ENCODE measurements around the gene TNFRSF4.

Gene TNFRSF4

DNA sequence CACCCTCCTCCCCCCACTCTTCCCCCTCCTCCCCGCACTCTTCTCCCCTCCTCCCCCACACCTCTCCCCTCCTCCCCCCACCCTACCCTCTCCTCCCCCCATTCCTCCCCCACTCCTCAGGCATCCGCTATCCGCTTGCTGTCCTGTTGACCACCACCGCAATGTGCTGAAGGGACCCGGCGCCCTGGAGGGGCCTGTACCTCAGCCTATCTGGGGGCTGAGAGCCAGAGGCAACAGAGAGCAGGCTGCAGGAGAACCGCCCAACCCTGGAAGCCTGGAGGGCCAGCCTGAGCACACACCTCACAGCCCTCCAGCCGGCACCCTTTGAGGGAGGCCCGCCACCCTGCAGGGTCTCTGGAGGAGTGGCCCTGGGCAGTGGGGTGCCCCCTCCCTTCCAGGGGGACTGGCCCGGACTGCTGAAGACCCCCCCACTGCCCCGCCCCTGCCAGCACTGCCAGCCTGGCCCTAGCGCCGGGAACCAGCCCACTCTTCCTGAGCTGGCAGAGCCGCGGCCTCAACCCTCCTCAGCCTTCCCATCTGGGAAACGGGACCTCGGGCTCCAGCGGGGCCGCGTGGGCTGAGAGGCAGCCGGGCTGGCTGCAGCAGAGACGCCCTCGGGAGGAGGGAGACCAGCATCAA is 31.3 kb upstream of the TNFRSF4 start:
- no peak for DNase-seq

DNA sequence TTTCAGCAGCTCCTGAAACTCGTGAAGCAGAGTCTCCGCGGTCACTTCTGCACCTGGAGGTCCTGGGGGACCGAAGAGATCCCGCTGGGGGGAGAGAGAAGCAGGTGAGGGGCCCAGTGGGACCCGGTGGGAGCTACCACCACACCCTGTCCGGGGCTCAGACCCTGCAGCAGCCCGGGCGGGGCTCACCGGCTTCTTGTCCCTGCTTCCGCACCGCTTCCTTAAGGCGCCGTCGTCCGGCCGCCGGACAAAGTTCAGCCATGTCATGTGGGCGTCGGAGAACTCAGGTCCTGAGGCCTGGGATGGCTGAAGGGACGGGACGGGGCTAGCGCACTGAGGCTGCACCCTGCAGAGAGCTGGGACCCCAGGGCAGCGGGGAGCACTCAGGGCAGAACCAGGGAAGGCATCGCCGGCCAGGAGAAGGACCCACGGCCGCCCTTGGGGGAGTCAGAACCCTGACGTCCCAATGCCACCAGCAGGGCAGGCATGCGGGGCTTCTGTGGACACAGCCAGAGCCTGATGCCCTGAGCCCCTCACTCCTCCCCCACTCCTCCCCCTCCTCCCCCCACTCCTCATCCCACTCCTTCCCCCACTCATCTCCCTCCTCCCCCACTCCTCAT is 30.3 kb upstream of the TNFRSF4 start:
- DNase-seq, result no peak

DNA sequence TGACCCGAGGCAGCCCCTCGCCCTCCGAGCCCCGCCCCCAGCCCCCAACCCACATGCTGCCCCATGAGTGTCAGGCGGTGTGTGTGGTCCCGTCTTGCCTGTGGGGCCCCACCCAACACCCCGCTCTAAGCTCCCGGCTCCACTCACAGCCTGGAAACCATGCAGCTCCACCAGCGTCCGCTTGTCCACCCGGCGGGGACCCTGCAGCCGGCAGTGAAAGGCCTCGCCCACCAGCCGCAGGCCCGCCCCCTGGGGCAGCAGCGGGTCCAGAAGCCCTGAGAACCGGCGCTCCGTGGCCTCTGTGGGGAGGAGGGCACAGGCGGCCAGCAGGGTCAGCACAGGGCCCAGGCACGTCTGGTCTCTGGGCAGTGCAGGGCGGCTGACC is 29.8 kb upstream of the TNFRSF4 start:
- no peak for DNase-seq

DNA sequence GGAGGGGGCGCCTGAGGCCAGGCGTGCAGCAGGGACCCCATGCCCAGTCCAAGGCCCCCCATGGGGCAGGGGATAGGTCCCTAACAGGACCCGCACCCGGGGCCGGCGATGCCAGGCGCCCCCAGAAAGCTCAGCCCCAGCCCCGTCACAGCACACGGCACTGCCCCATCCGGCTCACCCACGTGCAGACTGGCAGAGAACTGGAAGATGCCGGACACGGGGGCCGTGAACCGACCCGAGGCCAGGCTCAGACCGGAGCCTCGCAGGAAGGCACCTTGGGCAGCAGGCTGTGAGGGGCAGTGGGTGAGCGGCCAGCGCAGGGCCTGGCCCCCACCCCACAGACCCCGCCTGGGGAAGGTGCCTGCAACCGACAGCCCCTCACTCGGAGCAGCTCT is 29.3 kb upstream of the TNFRSF4 start:
- no peak for DNase-seq

DNA sequence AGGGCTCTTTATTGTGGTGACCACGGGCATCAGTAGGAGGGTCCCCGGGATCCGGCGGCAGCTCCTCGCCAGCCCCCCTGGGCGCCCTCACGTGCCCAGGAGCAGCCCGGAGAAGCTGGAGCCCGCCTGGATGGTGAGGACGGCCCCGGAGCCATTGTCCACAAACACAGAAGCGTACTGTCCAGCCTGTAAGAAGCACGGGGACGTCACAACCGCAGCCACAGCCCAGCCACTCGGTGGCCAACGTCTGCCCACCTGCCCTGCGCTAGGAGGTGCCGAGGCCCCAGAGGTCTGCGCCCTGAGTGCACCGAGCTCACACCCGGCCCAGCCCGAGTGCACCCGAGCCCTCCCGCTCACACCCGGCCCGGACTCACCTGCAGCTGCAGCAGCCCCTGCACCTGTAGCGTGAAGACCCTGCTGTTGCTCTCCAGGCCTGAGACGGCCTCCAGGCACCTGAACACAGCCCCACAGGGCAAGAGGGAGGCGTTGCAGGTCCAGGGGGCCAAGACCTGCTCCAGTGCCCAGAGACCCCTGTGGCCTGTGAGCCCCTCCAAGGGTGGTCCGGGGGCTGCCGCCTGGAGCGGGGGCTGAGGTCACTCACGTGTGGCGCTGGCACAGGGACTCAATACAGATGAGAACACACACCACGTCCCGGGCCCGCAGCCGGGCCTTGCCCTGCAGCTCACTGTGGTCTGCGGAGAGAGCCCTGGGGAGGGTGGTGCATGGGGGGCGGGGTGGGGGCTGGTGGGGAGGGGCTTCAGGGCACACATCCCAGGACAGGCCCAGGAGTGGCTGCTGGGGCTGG is 28.7 kb upstream of the TNFRSF4 start:
- DNase-seq, result no peak

DNA sequence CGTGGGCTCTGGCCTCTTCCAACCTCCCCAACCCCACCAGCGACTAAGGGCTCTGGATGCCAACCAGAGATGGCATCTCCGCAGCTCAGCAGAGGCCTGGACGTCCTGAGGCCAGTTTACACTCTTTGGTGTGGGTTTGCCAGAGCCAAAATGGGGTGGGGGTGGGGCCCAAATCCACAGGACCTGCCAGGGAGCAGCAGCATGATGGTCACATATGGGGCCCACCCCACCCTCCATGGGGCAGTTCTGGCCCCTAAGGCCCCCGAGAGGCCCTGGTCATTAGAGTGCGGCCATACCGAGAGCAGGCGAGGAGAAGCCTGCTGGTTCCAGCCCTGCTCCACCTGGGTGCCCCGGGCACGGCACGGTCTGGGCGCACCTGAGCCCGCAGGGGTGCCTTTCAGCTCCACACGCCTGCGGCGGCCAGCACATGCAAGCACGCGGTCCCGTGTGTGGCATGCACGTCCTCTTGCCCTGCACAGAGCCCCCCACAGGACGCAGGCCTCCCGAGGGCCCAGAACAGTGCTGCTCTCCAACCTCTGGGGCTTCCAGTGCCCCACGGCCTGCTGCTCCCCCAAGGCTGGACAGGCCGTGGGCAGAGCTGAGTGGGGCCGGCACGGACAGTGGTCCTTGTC is 27.8 kb upstream of the TNFRSF4 start:
- no peak for DNase-seq

DNA sequence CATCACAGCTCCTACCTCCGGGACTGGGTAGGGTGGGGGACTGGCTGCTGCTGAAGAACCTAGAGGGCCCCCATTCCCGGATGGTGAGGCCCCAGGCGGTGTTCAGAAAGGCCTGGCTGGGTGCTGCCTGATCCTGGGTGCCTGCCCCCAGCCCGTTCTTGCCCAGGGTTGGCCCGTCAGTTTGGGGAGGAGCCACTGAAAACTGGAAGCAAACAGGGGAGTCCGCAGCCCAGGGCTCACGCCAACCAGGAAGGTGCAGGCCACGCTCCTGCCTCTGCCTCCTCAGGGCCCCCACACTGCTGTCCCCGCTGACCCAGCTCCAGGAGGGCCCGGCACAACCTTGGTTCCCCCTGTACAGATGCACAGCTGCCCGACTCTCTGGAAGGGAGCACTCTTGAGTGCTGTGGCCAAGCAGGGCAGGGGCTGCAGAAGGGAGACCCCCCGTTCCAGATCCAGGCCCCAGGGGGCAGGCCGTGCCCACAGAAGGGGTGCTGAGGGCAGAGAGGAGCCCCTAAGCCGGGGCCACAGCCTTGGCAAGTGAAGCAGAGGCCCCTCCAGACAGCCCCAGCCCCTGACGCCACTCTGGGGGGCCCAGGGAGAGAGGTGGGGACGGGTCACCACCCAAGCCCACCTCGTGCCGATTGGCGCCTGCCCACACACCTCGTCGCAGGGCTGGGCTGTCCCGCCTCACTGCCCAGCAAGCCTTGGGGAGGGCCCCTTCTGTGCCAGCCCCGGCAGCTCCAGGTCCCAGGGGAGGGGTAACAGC is 27.1 kb upstream of the TNFRSF4 start:
- DNase-seq, result no peak

DNA sequence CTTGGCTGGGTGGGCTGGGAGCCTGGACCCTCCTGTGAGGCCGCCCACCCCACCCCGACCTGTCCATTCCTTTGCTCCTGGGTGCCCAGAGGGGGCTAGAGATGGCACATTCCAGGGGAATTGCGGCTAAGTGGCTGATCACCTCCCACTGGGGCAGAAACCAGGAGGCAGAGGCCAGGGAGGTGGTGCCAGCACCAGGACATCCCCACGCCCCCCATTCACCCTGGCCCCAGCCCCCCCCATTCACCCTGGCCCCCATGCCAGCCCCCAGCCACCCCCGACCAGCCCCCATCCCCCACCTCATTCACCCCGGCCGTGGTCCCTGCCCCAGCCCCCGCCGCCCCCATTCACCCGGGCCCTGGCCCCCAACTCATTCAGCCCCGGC is 26.4 kb upstream of the TNFRSF4 start:
- DNase-seq, result no peak

DNA sequence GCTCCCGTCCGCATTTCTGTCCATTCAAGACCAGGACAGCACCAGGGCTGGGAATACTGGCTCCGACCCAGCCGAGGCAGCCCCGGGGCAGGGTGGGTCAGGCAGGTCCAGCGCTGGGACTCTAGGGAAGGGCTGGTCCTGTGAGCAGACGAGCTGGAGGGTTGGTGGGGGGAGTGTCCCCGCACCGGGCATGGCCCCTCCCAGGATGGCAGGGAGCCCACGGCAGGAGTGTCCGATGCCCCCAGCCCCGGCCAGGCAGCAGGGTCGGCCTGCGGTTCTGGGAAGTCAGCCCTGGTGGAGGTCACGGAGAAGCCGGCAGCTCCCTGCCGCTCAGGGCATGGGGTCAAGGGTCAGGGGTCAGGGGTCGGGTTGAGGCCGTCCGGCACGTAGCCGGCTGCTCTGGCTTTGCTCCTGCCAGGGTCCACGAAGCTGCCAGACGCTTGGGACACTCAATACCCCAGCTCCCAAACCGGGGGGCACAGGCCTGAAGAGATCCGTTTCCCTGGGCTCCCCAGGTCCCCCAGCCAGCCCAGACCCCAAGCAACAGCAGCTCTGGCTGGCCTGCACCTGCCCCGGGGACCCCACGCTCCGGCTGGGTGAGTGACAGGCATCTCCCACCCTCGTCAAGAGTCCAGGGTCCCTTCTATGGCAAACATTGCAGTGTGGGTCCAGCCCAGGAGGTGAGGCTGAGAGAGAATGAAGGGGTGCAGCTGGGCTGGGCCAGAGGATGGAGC is 25.8 kb upstream of the TNFRSF4 start:
- DNase-seq, result no peak

DNA sequence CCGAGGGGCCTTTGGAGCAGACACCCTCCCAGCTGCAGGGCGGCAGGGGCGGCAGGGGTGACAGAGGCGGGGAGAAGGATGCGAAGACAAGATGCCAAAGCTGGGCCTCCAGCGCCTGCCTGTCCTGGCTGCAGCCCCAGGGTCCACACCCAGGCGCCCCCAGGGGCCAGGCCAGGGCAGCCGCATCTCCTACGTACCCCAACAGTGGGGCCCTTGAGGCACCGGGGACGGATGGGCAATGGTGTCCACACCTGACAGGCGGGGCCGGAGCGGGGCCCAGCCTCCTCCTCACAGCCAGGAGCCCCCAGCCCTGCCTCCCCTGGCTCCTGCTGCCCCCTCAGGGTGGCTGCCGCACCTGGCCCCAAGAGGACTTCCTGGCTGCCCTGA is 25.3 kb upstream of the TNFRSF4 start:
- no peak for DNase-seq

DNA sequence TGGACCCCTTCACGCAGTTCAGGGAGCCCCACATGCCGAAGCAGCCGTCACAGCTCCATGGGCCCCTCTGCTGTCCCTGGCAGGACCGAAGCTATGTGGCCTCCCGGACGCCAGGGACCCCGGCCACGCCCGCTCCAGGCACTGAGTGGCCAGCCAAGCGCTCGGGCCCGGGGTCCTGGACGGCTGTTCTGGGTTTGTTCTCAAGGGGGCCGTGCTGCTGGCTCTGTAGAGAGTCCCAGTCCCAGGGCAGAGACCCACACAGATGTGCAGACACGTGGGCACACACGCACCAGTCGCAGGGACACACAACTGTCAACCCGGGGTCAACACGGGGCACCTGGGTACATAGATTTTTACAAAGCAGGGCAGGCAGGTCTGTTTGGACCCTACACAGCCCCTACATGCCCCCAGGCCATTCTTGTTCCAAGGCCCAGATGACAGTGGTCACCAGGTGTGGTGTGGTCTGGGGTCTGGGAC is 24.8 kb upstream of the TNFRSF4 start:
- no peak for DNase-seq

DNA sequence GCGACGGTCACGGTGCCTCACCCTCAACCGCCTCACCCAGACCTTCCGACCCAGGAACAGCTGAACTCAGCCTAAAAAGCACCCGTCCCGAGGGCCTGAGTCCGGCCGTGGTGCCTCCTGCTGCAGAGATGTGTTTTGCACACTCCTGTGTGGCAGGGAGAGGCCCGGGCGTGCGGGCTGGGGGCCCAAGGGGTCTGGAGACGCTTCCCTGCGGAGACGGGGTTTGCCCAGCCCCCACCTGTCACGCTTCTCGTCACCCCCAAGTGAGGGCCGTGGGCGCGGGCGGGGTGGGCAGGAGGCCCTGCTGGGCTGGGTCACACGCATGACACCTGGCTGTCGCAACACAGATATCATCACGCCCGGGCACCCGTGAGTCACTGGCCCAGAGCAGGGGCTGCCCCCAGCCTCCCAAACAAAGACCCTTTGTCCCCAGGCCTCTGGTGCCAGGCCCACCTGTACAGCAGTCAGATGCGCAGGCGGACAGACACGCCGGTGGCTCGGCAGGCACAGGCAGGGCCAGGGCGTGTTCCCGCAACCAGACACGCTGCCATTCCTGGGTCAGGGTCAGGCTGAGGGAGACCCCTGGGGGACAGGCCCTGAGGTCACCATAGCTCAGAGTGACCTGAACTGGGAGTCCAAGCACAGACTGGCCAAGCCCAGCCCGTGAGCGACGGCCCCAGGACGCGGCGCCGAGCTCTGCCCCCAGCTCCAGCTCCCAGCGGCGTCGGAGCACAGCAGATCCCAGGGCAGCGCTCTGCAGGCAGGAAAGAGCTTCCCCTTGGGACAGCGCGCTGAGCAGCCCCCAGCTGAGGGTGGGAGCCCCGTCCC is 24.1 kb upstream of the TNFRSF4 start:
- no peak for DNase-seq

DNA sequence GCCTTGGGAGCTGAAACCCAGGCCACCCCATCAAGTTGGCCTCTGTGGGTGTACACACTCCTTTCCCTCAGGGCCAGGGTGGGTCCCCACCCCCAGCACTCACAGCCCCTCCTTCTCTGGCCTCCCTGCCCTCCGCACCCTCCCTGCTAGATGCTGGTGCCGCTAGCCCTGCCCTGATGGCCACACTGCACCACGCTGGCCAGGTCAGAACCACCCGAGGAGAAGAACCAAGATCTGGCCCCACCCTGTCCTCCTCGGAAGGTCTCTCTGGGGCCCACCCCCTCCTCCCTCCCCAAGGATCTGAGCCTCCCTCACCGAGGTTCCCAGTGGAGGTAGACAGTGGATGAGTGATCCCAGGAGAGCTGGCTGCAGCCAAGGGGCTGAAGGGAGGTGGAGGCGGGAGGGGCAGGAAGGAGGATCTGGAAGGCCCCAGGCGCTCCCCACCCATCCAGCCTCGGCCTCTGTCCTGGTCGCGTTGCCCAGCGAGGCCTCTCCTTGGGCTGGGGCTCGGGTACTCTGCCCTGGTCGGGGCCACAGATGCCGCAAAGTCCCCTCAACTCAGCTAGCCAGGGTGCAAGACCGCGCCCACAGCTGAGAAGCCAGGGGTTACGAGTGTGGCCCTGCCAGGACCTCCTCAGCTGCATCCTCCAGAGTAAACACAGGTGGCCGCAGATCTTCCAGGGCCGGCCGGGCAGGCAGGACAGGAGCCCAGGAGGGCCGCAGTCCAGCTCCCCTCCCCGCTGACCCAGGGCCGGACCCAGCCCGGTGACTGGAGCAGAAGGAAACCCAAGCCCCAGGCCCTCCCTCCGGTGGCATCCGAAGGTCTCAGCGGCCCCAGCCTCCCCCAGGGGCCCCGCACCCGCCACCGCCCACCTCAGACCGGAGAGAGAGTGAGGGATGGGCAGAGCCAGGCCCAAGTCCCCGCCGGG is 23.3 kb upstream of the TNFRSF4 start:
- DNase-seq, result no peak

DNA sequence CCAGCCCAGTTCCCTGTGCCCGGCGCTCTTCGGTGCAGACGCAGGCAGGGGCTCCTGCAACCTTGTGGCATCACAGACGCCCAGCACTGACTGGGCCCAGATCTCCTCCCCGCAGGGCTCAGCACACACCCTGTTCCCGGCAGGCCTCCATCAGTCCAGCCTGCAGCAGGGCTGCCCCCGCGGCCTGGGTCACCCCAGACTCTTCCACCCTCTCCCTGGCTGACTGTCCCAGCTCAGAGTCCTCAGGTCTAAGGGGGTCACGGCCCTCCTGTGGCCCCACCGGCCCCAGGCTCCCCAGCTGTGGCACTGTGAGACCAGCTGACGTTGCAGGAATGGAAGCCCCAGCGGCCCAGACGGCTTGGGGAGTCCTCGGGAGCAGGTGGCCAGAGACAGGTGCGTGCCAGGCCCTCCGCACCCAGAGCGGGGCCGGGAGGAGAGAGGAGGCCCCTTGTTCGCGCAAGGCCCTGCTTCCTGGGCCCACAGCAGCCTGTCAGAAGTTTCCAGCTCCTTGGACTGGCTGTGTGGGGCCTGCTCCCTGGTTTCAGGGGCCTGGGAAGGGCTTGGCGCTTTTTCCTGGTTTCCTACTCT is 22.3 kb upstream of the TNFRSF4 start:
- DNase-seq, result no peak

DNA sequence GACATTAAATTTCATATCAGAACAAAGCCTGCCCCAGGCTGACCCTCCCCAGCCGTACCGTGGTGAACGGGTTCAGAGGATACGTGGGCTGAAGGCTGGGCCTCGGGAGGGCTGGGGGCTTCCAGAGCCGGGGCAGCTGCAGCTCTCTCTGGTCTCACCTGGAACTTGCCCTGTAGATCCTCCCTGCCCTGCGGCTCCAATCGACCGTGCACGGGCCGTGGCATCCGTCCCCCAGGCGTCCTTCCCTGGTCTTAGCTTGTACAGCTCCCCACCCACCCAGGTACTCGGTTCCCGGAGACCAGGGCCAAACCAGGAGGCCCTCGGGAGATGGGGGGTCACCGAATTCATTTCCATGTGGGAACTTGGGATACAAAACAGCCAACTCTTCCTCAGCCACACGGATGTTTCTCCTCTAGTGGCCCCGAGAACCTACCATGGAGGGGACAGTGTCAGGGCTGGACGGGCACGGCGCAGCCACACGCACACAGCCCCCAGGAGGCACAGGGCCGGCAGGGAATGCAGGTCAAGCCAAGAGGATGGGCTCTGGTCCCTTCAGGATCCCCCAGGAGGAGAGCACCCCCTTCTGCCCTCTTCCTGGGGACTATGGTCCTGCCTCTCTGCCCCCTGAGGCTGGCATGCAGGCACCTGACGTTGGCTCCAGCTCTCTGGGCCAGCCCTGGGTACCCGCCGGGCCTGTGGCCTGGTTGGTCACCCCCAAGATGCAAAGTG is 21.2 kb upstream of the TNFRSF4 start:
- no peak for DNase-seq

DNA sequence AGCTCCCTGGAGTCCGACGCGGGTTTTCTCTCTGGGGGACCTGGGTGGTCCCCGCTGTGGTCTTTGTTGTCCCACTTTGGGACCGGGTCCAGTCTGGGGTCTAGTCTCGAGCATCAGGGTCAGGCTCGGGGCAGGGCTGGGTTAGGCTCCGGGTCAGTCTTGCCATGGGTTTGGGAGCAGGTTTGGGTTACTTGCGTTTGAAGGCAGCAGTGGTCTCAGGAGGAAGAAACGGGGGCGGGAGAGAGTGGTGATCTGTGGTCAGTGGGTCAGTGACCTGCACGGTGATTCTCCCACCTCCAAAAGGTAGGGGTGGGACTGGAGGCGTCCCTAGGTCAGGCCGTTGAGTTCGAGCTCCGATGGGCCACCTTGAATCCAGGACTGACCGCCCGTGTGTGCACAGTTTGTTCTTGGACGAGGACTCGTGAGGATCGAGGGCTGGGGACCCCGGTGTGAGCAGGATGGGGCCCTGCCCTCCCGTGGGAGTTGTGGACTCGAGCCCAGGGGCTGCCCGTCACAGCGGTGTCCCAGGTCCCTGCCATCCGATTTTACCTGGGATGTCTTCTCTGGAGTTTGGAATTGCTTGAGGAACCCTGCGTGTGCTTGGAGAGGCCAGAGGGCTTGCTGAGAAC is 20.3 kb upstream of the TNFRSF4 start:
- DNase-seq, result no peak

DNA sequence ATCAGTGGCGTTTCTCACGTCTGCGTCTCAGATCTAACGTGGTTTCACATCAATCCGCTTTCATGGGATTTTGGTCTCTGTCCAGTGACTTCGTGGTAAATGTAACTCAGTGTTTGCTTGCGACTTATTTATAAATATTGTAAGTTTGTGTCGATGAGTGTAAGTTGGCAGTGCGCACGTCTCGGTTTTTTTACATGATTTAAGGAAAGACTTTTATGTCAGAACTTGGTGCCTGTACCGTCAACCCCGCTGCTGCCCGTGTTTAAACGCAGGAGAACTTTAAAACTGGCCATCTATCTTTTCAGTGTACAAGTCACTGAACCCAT is 19.6 kb upstream of the TNFRSF4 start:
- no peak for DNase-seq

DNA sequence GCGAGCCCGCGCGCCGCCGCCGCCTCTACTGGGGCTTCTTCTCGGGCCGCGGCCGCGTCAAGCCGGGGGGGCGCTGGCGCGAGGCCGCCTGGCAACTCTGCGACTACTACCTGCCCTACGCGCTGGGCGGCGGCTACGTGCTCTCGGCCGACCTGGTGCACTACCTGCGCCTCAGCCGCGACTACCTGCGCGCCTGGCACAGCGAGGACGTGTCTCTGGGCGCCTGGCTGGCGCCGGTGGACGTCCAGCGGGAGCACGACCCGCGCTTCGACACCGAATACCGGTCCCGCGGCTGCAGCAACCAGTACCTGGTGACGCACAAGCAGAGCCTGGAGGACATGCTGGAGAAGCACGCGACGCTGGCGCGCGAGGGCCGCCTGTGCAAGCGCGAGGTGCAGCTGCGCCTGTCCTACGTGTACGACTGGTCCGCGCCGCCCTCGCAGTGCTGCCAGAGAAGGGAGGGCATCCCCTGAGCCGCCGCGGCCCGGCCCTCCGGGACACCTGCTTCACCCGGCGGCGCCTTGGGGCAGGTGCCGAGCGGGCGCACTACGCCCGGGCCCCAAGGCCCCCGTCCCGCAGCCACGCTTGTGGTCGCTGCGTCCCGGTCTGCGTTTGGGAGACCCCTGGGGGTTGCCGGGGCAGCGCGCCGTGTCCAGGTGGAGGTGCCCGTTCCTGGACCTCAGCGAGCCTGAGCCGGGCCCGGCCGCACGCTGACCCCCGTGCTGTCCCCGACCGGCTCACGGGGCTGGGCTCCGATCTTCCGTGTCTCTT is 19.0 kb upstream of the TNFRSF4 start:
- no peak for DNase-seq

Measured in CD4-positive, alpha-beta T cell treated with Interleukin-17A for 4 hours (primary cell).